HG03025 (cell line): ENCODE data around the gene HSPA12B.

Source experiments
- ATAC-seq: cut with Tn5 transposase; IDR thresholded peaks from one replicate; pipeline ENCODE4 v1.9.1; 2021; ENCODE audit warnings: mild to moderate bottlenecking, moderate library complexity; ENCODE audit not compliant: unreplicated experiment, low FRiP score

HSPA12B gene

GRCh38 chr20:3732327-3733118 is at the start of gene HSPA12B:
Gene HSPA12B (plus strand): TSS chr20:3732685. CDS start chr20:3738675, 5,990 bp downstream.
- no peak for ATAC-seq

GRCh38 chr20:3685341-3685740 is 47.1 kb upstream of the HSPA12B start:
- ATAC-seq = no peak

- ATAC-seq = no peak
These were observed 46.1 kb upstream of the HSPA12B start for GRCh38 chr20:3686421-3686820.

GRCh38 chr20:3686867-3687321 is 45.6 kb upstream of the HSPA12B start:
- ATAC-seq = no peak

- ATAC-seq = no peak
These were observed 44.8 kb upstream of the HSPA12B start for GRCh38 chr20:3687655-3688054.

- no peak for ATAC-seq
These were observed 42.5 kb upstream of the HSPA12B start for GRCh38 chr20:3689978-3690377.

- ATAC-seq = no peak
These were observed 42.1 kb upstream of the HSPA12B start for GRCh38 chr20:3690413-3690812.

GRCh38 chr20:3691306-3691705 is 41.2 kb upstream of the HSPA12B start:
- no peak for ATAC-seq

- ATAC-seq = no peak
These were observed 40.6 kb upstream of the HSPA12B start for GRCh38 chr20:3691897-3692296.

GRCh38 chr20:3692706-3693294 is 39.7 kb upstream of the HSPA12B start:
- no peak for ATAC-seq

GRCh38 chr20:3693376-3693775 is 39.1 kb upstream of the HSPA12B start:
- no peak for ATAC-seq

- ATAC-seq = no peak
These were observed 37.6 kb upstream of the HSPA12B start for GRCh38 chr20:3694864-3695263.

- no peak for ATAC-seq
These were observed 36.3 kb upstream of the HSPA12B start for GRCh38 chr20:3696200-3696599.

GRCh38 chr20:3696745-3697587 is 35.5 kb upstream of the HSPA12B start:
- no peak for ATAC-seq

GRCh38 chr20:3697588-3698305 is 34.7 kb upstream of the HSPA12B start:
- no peak for ATAC-seq

- ATAC-seq = no peak
These were observed 33.9 kb upstream of the HSPA12B start for GRCh38 chr20:3698591-3699001.

- ATAC-seq = no peak
These were observed 33.4 kb upstream of the HSPA12B start for GRCh38 chr20:3699037-3699436.

GRCh38 chr20:3701061-3701998 is 31.2 kb upstream of the HSPA12B start:
- ATAC-seq = no peak

GRCh38 chr20:3702611-3703391 is 29.7 kb upstream of the HSPA12B start:
- ATAC-seq = no peak
